Upper lobe of left lung (tissue), 4 donors: ENCODE data around the gene ITGA5.

Experiments
- POLR2A ChIP-seq, 4 donors: fragments of 450-650 bp; IDR thresholded peaks; one replicate each; pipeline ENCODE4 v1.5.1; 2016 to 2017; ENCODE audit warnings: antibody characterized with exemption in 4 of 4, mild to moderate bottlenecking in 2 of 4
- TF ChIP-seq, protein P1 (sequence below), 6 experiments: fragments of 450-650 bp in 4 of 6; fragments of 200-600 bp in 2 of 6; sonication (generic) in 2 of 6; IDR thresholded peaks; one replicate each; pipeline ENCODE4 v1.5.1; 2016 to 2019; ENCODE audit warnings: antibody characterized with exemption in 6 of 6

DNA sequence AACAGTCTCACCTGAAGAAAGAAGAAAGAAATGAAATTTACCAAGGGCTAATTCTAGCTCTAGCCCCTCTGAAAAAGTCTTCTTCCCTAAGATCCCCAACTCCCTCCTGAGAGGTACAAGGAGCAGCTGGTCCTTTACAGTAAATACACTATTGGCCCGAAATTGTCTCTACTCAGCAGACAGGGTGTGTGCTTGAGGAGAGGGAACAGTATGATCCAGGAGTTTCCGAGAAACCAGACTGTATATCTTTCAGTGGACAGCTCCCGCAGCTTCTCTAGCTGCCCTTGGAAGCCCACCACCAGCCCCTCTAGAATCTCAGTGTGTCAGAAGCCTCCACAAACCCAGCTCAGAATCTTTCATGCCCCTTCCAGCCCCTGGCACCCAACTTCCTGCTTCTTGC is 62.8 kb downstream of the ITGA5 start:
- TF ChIP-seq, protein P1, sequence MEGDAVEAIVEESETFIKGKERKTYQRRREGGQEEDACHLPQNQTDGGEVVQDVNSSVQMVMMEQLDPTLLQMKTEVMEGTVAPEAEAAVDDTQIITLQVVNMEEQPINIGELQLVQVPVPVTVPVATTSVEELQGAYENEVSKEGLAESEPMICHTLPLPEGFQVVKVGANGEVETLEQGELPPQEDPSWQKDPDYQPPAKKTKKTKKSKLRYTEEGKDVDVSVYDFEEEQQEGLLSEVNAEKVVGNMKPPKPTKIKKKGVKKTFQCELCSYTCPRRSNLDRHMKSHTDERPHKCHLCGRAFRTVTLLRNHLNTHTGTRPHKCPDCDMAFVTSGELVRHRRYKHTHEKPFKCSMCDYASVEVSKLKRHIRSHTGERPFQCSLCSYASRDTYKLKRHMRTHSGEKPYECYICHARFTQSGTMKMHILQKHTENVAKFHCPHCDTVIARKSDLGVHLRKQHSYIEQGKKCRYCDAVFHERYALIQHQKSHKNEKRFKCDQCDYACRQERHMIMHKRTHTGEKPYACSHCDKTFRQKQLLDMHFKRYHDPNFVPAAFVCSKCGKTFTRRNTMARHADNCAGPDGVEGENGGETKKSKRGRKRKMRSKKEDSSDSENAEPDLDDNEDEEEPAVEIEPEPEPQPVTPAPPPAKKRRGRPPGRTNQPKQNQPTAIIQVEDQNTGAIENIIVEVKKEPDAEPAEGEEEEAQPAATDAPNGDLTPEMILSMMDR (IDR thresholded peaks at IDR 0.05) = no peak
- TF ChIP-seq POLR2A (IDR thresholded peaks at IDR 0.05) = no peak
